Left lung (tissue), 10 donors: ENCODE results near the gene SNX14. TPM values are rescaled to one million over a fixed set of nuclear protein-coding genes. Genes with fewer than 3 reads are reported as not detected.
A peak's percentile ranks its signal among the peaks of the same experiment; 100 is the strongest.

ENCODE experiments used
- ATAC-seq: fragments of 200-7000 bp; cut with Tn5 transposase; one replicate; pipeline ENCODE4 v1.9.1; 2020; ENCODE audit warnings: moderate library complexity
- DNase-seq, 4 donors: peaks; one replicate each; pipeline ENCODE4 v3.0.0-alpha.2; 2013 to 2020
- H3K27ac ChIP-seq, 2 donors: fragments of 200-600 bp; sonication (generic) in 1 of 2; one replicate each; pipeline versions ENCODE4 v1.5.0 to v1.8.0; 2020 to 2021
- H3K27me3 ChIP-seq, 2 donors: fragments of 200-600 bp; sonication (generic) in 1 of 2; one replicate each; pipeline versions ENCODE4 v1.5.0 to v1.8.0; 2020 to 2021
- H3K36me3 ChIP-seq, 2 donors: fragments of 200-600 bp; sonication (generic) in 1 of 2; one replicate each; pipeline versions ENCODE4 v1.5.0 to v1.8.0; 2020 to 2021
- H3K4me1 ChIP-seq, 2 donors: fragments of 200-600 bp; one replicate each; pipeline ENCODE4 v1.8.0; 2021
- H3K4me3 ChIP-seq, 2 donors: fragments of 200-600 bp; sonication (generic) in 1 of 2; one replicate each; pipeline versions ENCODE4 v1.5.0 to v1.8.0; 2020 to 2021; ENCODE audit warnings: mild to moderate bottlenecking in 1 of 2
- H3K9me3 ChIP-seq, 2 donors: fragments of 200-600 bp; sonication (generic) in 1 of 2; one replicate each; pipeline versions ENCODE4 v1.5.0 to v1.8.0; 2020 to 2021
- CTCF ChIP-seq, 2 donors: fragments of 200-600 bp; sonication (generic) in 1 of 2; IDR thresholded peaks; one replicate each; pipeline versions ENCODE4 v1.5.0 to v1.8.0; 2021; ENCODE audit warnings: antibody characterized with exemption in 2 of 2
- intact Hi-C, 2 donors: fragments of 100-400 bp; cut with DNase I; formaldehyde crosslinking; loops; one replicate each; pipeline versions ENCODE4 v1.11.2 to v1.14.2; 2022
- polyA plus RNA-seq, 6 donors: library from polyadenylated mRNA; unstranded; fragments of 120-200 nt; gene quantifications; one replicate each; pipeline ENCODE4 v1.2.1, GENCODE V29; 2013; ENCODE audit not compliant: insufficient read length in 6 of 6
- total RNA-seq, 2 donors: library from RNA; stranded (reverse); fragmentation: NEBNext Ultra II Directional; extraction: Animal tissue kit (Norgen Biotek cat#: 25700); gene quantifications; one replicate each; pipeline ENCODE4 v1.2.1, GENCODE V29; 2021
- donor health status: DM: no; HTN: yes; CAD: no.
- donor health status: DM: no; HTN: no; CAD: no.

The SNX14 gene
- total and polyA plus RNA-seq, 8 donors = 79.9 to 150 (median 125) TPM

DNA sequence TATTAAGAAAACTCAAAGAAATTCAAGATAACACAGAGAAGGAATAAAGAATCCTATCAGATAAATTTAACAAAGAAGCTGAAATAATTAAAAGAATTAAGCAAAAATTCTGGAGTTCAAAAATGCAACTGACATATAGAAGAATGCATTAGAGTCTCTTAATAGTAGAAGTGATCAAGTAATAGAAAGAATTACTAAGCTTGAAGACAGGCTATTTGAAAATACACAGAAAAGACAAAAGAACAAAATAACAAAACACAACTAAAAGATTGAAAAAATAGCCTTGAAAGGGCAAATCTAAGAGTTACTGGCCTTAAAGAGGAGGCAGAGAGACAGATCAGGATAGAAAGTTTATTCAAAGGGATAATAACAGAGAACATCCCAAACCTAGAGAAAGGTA lies 12.1 kb downstream of the SNX14 start:
- H3K4me3 ChIP-seq = no peak overlapping the region
- H3K4me1 ChIP-seq = peaks cover 0 to 14% of the 10 kb centered on the region in 2 donors
- ATAC-seq (no peak), DNase-seq (no peak)
- no peak for TF ChIP-seq CTCF (IDR thresholded peaks at IDR 0.05)
- intact Hi-C loops = no loop called here
- H3K27ac ChIP-seq = no peak overlapping the region
- H3K9me3 ChIP-seq = peaks cover 0 to 18% of the 10 kb centered on the region in 2 donors
- no peaks in the 10 kb centered on the region for H3K27me3 ChIP-seq
- H3K36me3 ChIP-seq = peaks cover 0 to 4% of the 10 kb centered on the region in 2 donors

DNA sequence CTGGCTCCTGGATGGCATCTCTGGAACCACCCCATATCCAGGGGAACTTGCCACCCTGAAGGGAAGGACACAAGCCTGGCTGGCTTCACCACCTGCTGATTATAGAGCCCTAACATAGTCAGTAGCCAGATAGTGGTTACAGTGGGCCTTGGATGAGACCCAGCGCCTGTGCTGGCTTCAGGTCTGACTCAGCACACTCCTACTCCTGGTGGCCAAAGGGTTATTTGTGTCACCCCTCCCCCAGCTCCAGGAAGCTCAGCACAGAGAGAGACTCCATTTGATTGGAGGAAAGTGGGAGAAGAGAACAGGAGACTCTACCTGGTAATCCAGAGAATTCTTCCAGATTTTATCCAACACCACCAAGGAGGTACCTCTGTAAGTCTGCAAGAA lies 12.8 kb downstream of the SNX14 start:
- H3K4me3 ChIP-seq = no peak overlapping the region
- H3K27me3 ChIP-seq = no peaks in the 10 kb centered on the region
- H3K36me3 ChIP-seq = peaks cover 0 to 4% of the 10 kb centered on the region in 2 donors
- peaks cover 0 to 19% of the 10 kb centered on the region in 2 donors for H3K4me1 ChIP-seq
- no peak overlapping the region for H3K27ac ChIP-seq
- intact Hi-C loops = no loop called here
- DNase-seq = no peak
- no peak for TF ChIP-seq CTCF (IDR thresholded peaks at IDR 0.05)
- peaks cover 0 to 18% of the 10 kb centered on the region in 2 donors for H3K9me3 ChIP-seq
- ATAC-seq = peak; percentile 34

- H3K36me3 ChIP-seq = peaks cover 0 to 4% of the 10 kb centered on the region in 2 donors
- H3K9me3 ChIP-seq = peaks cover 0 to 18% of the 10 kb centered on the region in 2 donors
- no peak overlapping the region for H3K27ac ChIP-seq
- ATAC-seq (peak; percentile 77), DNase-seq (no peak)
- no peak for TF ChIP-seq CTCF (IDR thresholded peaks at IDR 0.05)
- H3K4me1 ChIP-seq = peaks cover 0 to 19% of the 10 kb centered on the region in 2 donors
- no peaks in the 10 kb centered on the region for H3K27me3 ChIP-seq
- intact Hi-C loops = no loop called here
- H3K4me3 ChIP-seq = no peak overlapping the region
Observed at GRCh38 chr6:85580118-85580877, 13.4 kb downstream of the SNX14 start.

- peak; percentile 92 for ATAC-seq
Observed at GRCh38 chr6:85579581-85579980, 14.1 kb downstream of the SNX14 start.

More at GRCh38 chr6:85579581-85579980, 14.1 kb downstream of the SNX14 start:
- H3K4me3 ChIP-seq = no peak overlapping the region
- H3K9me3 ChIP-seq = peaks cover 0 to 18% of the 10 kb centered on the region in 2 donors
- no peak overlapping the region for H3K27ac ChIP-seq
- peaks cover 0 to 19% of the 10 kb centered on the region in 2 donors for H3K4me1 ChIP-seq
- intact Hi-C loops = no loop called here
- no peaks in the 10 kb centered on the region for H3K27me3 ChIP-seq
- peaks cover 0 to 4% of the 10 kb centered on the region in 2 donors for H3K36me3 ChIP-seq
- DNase-seq = peak in 1 of 4 donors; percentile 43
- TF ChIP-seq CTCF (IDR thresholded peaks at IDR 0.05) = no peak
